Activated CD8-positive, alpha-beta memory T cell treated with anti-CD3 and anti-CD28 coated beads for 36 hours (primary cell): Measurements from ENCODE around the gene GABBR2. TPM values are rescaled to one million over a fixed set of nuclear protein-coding genes. Genes with fewer than 3 reads are reported as not detected.

ENCODE experiments used
- CTCF ChIA-PET: fragments of 350-600 bp; sonication (Branson Sonifier 250); formaldehyde crosslinking; loops from one replicate; lab custom pipeline; 2021; ENCODE audit warnings: antibody characterized with exemption; lab: Charles Lee
- POLR2A ChIA-PET: fragments of 350-600 bp; sonication (Branson Sonifier 250); formaldehyde crosslinking; loops from one replicate; lab custom pipeline; 2021; ENCODE audit warnings: antibody characterized with exemption; lab: Charles Lee
- total RNA-seq, 2 experiments: library from RNA; stranded (reverse); gene quantifications; one replicate each; pipeline ENCODE4 v1.2.3, GENCODE V29; 2021

GABBR2 gene
- total RNA-seq, 2 experiments from 2014 or later, result not detected

GRCh38 chr9:98642661-98643312 lies 65.9 kb downstream of the GABBR2 start:
- CTCF ChIA-PET, result no interaction called here
- POLR2A ChIA-PET, result no interaction called here

GRCh38 chr9:98641695-98642094 lies 67.0 kb downstream of the GABBR2 start:
- CTCF ChIA-PET, result no interaction called here
- POLR2A ChIA-PET, result no interaction called here

- CTCF ChIA-PET, result no interaction called here
- POLR2A ChIA-PET, result no interaction called here
Measured at GRCh38 chr9:98640394-98640793, 68.3 kb downstream of the GABBR2 start.

- POLR2A ChIA-PET, result no interaction called here
- CTCF ChIA-PET, result no interaction called here
Measured at GRCh38 chr9:98639133-98639532, 69.6 kb downstream of the GABBR2 start.

GRCh38 chr9:98637381-98637780 lies 71.4 kb downstream of the GABBR2 start:
- ChIA-PET CTCF (no interaction called here), POLR2A (no interaction called here)

GRCh38 chr9:98635374-98635773 lies 73.4 kb downstream of the GABBR2 start:
- ChIA-PET POLR2A (no interaction called here), CTCF (no interaction called here)

GRCh38 chr9:98634685-98635336 lies 73.9 kb downstream of the GABBR2 start:
- CTCF ChIA-PET, result no interaction called here
- POLR2A ChIA-PET, result no interaction called here

GRCh38 chr9:98632839-98633238 lies 75.9 kb downstream of the GABBR2 start:
- POLR2A ChIA-PET, result no interaction called here
- CTCF ChIA-PET, result interaction anchor here (0.7 kb wide), 1 partner anchor 115 kb away, joined by 3 read pairs; no protein-coding TSS in a partner anchor

GRCh38 chr9:98627296-98627695 lies 81.4 kb downstream of the GABBR2 start:
- ChIA-PET POLR2A (no interaction called here), CTCF (no interaction called here)

- CTCF ChIA-PET, result no interaction called here
Measured at GRCh38 chr9:98625728-98626127, 83.0 kb downstream of the GABBR2 start.

GRCh38 chr9:98619788-98620187 lies 88.9 kb downstream of the GABBR2 start:
- ChIA-PET POLR2A (no interaction called here), CTCF (no interaction called here)

More at GRCh38 chr9:98625728-98626127, 83.0 kb downstream of the GABBR2 start:
- POLR2A ChIA-PET, result no interaction called here

- ChIA-PET CTCF (no interaction called here), POLR2A (no interaction called here)
Measured at GRCh38 chr9:98615633-98616032, 93.1 kb downstream of the GABBR2 start.

- POLR2A ChIA-PET, result no interaction called here
- CTCF ChIA-PET, result no interaction called here
Measured at GRCh38 chr9:98614941-98615340, 93.8 kb downstream of the GABBR2 start.

- ChIA-PET POLR2A (no interaction called here), CTCF (no interaction called here)
Measured at GRCh38 chr9:98612061-98612752, 96.5 kb downstream of the GABBR2 start.

- ChIA-PET CTCF (no interaction called here), POLR2A (no interaction called here)
Measured at GRCh38 chr9:98611319-98611718, 97.4 kb downstream of the GABBR2 start.

- ChIA-PET POLR2A (no interaction called here), CTCF (no interaction called here)
Measured at GRCh38 chr9:98610711-98611110, 98.0 kb downstream of the GABBR2 start.

- POLR2A ChIA-PET, result no interaction called here
- CTCF ChIA-PET, result no interaction called here
Measured at GRCh38 chr9:98610211-98610610, 98.5 kb downstream of the GABBR2 start.

GRCh38 chr9:98609646-98610045 lies 99.1 kb downstream of the GABBR2 start:
- CTCF ChIA-PET, result no interaction called here
- POLR2A ChIA-PET, result no interaction called here

GRCh38 chr9:98607787-98608186 lies 100.9 kb downstream of the GABBR2 start:
- POLR2A ChIA-PET, result no interaction called here
- CTCF ChIA-PET, result no interaction called here

GRCh38 chr9:98607152-98607551 lies 101.6 kb downstream of the GABBR2 start:
- CTCF ChIA-PET, result no interaction called here
- POLR2A ChIA-PET, result no interaction called here

- CTCF ChIA-PET, result no interaction called here
Measured at GRCh38 chr9:98606730-98607129, 102.0 kb downstream of the GABBR2 start.

More at GRCh38 chr9:98606730-98607129, 102.0 kb downstream of the GABBR2 start:
- POLR2A ChIA-PET, result no interaction called here
